T-helper 9 cell (primary cell): ENCODE measurements around the gene PTCHD4.
"Not testable (repeated sequence)": the region's sequence is repeated elsewhere in the genome, so short reads cannot be mapped to it uniquely, and the experiment has no call there.

Experiments used
- DNase-seq: peaks from one replicate; pipeline ENCODE4 v3.0.0-alpha.2; 2020
- total RNA-seq, 2 donors: gene quantifications; one replicate each; lab custom pipeline; 2026; lab: John Stamatoyannopoulos, UW

The PTCHD4 gene
- 0 reads per million in 2 donors for total RNA-seq

- no peak for DNase-seq
Measured at GRCh38 chr6:48111143-48111506, at the start of gene PTCHD4. Gene PTCHD4 (minus strand): TSS chr6:48111197. CDS start chr6:48068957, 42,240 bp downstream.

GRCh38 chr6:48151142-48151541 lies 40.1 kb upstream of the PTCHD4 start:
- no peak for DNase-seq

- DNase-seq, result no peak
Measured at GRCh38 chr6:48150701-48151100, 39.7 kb upstream of the PTCHD4 start.

- no peak for DNase-seq
Measured at GRCh38 chr6:48147051-48147450, 36.1 kb upstream of the PTCHD4 start.

GRCh38 chr6:48144021-48144420 lies 33.0 kb upstream of the PTCHD4 start:
- no peak for DNase-seq

GRCh38 chr6:48141975-48142374 lies 31.0 kb upstream of the PTCHD4 start:
- no peak for DNase-seq

GRCh38 chr6:48139818-48140614 lies 29.0 kb upstream of the PTCHD4 start:
- DNase-seq, result no peak

GRCh38 chr6:48136856-48137255 lies 25.9 kb upstream of the PTCHD4 start:
- no peak for DNase-seq

- no peak for DNase-seq
Measured at GRCh38 chr6:48135323-48136084, 24.5 kb upstream of the PTCHD4 start.

- DNase-seq, result no peak
Measured at GRCh38 chr6:48134246-48134645, 23.2 kb upstream of the PTCHD4 start.

- no peak for DNase-seq
Measured at GRCh38 chr6:48123601-48124000, 12.6 kb upstream of the PTCHD4 start.

- DNase-seq, result not testable (repeated sequence)
Measured at GRCh38 chr6:48121983-48122749, 11.2 kb upstream of the PTCHD4 start.

- DNase-seq, result no peak
Measured at GRCh38 chr6:48116699-48117645, 6.0 kb upstream of the PTCHD4 start.

- DNase-seq, result no peak
Measured at GRCh38 chr6:48113130-48113529, 2.1 kb upstream of the PTCHD4 start.

GRCh38 chr6:48111575-48111974 lies 578 bp upstream of the PTCHD4 start:
- no peak for DNase-seq

GRCh38 chr6:48110436-48111142 lies 408 bp downstream of the PTCHD4 start:
- no peak for DNase-seq

GRCh38 chr6:48109944-48110343 lies 1.1 kb downstream of the PTCHD4 start:
- DNase-seq, result no peak

- DNase-seq, result not testable (repeated sequence)
Measured at GRCh38 chr6:48102476-48103195, 8.4 kb downstream of the PTCHD4 start.

- DNase-seq, result no peak
Measured at GRCh38 chr6:48101290-48101689, 9.7 kb downstream of the PTCHD4 start.

GRCh38 chr6:48100588-48100895 lies 10.5 kb downstream of the PTCHD4 start:
- DNase-seq, result no peak
